A549 treated with AZD9567 at 1 μM for 4 hours (cell line): ENCODE results near the gene RUFY3. TPM values are rescaled to one million over a fixed set of nuclear protein-coding genes. Genes with fewer than 3 reads are reported as not detected.

Experiments used
- total RNA-seq: library from RNA; stranded (reverse); fragments of 200-300 nt; extraction: Qiagen RNA extraction; gene quantifications from 5 replicates; pipeline ENCODE4 v1.2.3, GENCODE V29; 2022; ENCODE audit not compliant: insufficient read depth

RUFY3 gene
- total RNA-seq: 6.9 to 10.1 TPM (median 7.2 TPM) in 5 replicates

DNA sequence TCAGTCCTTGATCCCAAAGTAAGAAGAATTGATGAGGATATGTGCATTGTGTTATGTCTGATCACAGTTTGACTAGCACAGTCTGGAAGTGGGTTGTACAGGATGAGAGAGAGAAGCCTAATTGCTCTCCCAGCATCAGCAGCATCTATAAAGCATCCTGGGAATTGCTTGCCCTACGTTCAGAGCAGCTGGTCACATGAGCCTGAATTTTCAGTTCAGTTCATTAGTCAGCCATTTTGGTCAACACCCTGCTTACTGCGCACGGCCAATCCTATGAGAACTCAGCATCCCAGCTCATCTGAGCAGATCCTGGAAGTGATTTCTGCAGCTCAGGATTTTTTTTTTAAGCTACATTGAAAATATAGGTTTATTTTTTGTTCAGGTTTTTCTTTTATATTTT lies at the start of gene RUFY3:
Gene RUFY3 (plus strand): TSS at position 218 of the 400 bp plus-strand sequence. CDS start 610 bp downstream, outside the sequence.

DNA sequence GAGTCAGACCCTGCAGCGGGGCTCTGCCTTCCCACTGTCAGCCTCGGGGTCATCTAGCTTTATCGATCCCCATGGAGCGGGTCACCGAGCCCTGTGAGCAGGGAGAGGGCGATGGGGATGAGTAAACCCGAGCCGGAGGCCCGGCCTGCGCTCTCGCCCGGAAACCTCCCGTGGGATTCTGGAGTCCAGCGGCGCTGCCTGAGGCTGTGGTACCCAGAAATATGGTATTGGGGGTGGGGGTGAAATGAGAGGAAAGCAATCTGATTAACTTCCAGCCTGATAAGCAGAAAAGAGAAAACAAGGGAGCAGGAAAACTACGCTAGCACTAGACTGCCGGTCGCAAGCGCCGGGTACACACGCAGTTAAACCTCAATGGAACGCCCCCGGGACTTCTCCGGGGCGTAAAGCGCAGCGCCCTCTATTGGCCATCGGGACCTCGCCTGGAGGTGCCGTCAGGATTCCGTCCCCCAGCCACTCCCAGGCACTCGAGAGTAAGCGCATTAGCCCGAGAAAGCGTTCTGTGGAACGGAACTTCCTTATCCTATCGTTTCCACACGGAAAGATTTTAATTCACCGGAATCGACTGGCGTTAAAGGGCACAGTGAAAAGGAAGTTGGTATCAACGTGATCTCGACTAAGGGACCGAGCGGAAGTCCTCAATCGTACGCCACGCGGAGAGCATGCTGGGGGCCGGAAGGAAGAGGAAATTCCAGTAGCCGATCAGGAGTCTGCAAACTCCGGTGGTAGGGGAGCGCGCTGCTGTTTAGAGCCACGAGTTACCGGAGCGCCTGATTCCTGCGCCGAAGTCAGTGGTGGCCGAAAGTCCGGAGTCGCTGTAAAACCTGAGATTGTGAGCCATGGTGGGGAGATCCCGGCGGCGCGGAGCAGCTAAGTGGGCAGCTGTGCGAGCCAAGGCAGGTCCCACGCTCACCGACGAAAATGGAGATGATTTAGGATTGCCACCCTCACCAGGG lies 33.7 kb upstream of the RUFY3 start, which contains the start of gene UTP3:
Gene UTP3 (plus strand): TSS at position 712 of the 974 bp plus-strand sequence. CDS start 146 bp downstream, at position 858.

GRCh38 chr4:70839589-70840093 lies 117.9 kb downstream of the RUFY3 start, which contains the start of gene GRSF1:
Gene GRSF1 (minus strand): TSS chr4:70839890. CDS start chr4:70839827, 63 bp downstream.

Other genes with a start within 250 kb of the RUFY3 start
- not detected in 5 replicates for gene MUC7, start 249.8 kb upstream of the RUFY3 start, total RNA-seq
- 0.08 TPM in 1 of 5 replicates, not detected in the others for gene AMTN, start 203.4 kb upstream of the RUFY3 start, total RNA-seq
- not detected in 5 replicates for gene AMBN, start 129.7 kb upstream of the RUFY3 start, total RNA-seq
- not detected in 5 replicates for gene ENAM, start 93.2 kb upstream of the RUFY3 start, total RNA-seq
- 0.11 to 0.19 TPM (median 0.16 TPM) in 4 of 5 replicates, not detected in the other for gene JCHAIN, start 55.5 kb upstream of the RUFY3 start, total RNA-seq
- gene UTP3, start 33.4 kb upstream of the RUFY3 start, total RNA-seq: 33.2 to 45.5 TPM (median 36.4 TPM) in 5 replicates
- 78.0 to 93.1 TPM (median 78.4 TPM) in 5 replicates for gene GRSF1, start 117.9 kb downstream of the RUFY3 start, total RNA-seq
- gene MOB1B, start 180.4 kb downstream of the RUFY3 start, total RNA-seq: 4.4 to 7.2 TPM (median 6.7 TPM) in 5 replicates